ENCODE results near the gene KRTAP5-7.
"Not testable (repeated sequence)": the region's sequence is repeated elsewhere in the genome, so short reads cannot be mapped to it uniquely, and the experiment has no call there.

GRCh38 chr11:71576688-71577465, 49.8 kb downstream of the KRTAP5-7 start:
- not testable (repeated sequence) for TF ChIP-seq CTCF, EZH2, EZH2phosphoT487 (IDR thresholded peaks at IDR 0.05)
